Natural killer cell (primary cell): Measurements from ENCODE around the gene COG3. TPM values are rescaled to one million over a fixed set of nuclear protein-coding genes. Genes with fewer than 3 reads are reported as not detected.

Experiments used
- ATAC-seq, 3 donors: fragments of 150-1000 bp in 2 of 3; fragments of 200-7000 bp in 1 of 3; cut with Tn5 transposase; 1 replicate in 1 of 3; 2 replicates in 2 of 3; pipeline ENCODE4 v1.10.0; 2021; ENCODE audit warnings: mild to moderate bottlenecking in 2 of 3, moderate library complexity in 2 of 3
- DNase-seq, 2 donors: peaks; one replicate each; pipeline versions ENCODE4 v3.0.0 to v3.0.0-alpha.2; 2013 to 2021; ENCODE audit warnings: mixed read lengths in 1 of 2
- H3K27ac ChIP-seq: one replicate; pipeline ENCODE4 v1.5.1; 2013; ENCODE audit warnings: mild to moderate bottlenecking, low read length
- H3K27me3 ChIP-seq: one replicate; pipeline ENCODE4 v1.6.1; 2013; ENCODE audit warnings: low read length; ENCODE audit not compliant: control insufficient read depth, insufficient read depth
- H3K36me3 ChIP-seq: one replicate; pipeline ENCODE4 v1.6.1; 2013; ENCODE audit warnings: low read length; ENCODE audit not compliant: control insufficient read depth, insufficient read depth
- H3K4me1 ChIP-seq: one replicate; pipeline ENCODE4 v1.6.1; 2013; ENCODE audit warnings: low read length; ENCODE audit not compliant: control insufficient read depth, insufficient read depth
- H3K4me3 ChIP-seq: one replicate; pipeline ENCODE4 v1.5.1; 2013; ENCODE audit warnings: low read length
- H3K9me3 ChIP-seq: one replicate; pipeline ENCODE4 v1.6.1; 2013; ENCODE audit warnings: low read length; ENCODE audit not compliant: control insufficient read depth, insufficient read depth
- H3K27ac Mint-ChIP-seq, 2 donors: one replicate each; pipeline ENCODE4 v1.8.0; 2022; ENCODE audit warnings: mild to moderate bottlenecking in 2 of 2, mixed read lengths in 2 of 2, moderate library complexity in 1 of 2
- H3K27me3 Mint-ChIP-seq, 2 donors: one replicate each; pipeline ENCODE4 v1.8.0; 2022; ENCODE audit warnings: low read depth in 2 of 2, mixed read lengths in 2 of 2
- H3K36me3 Mint-ChIP-seq: one replicate; pipeline ENCODE4 v1.8.0; 2022; ENCODE audit warnings: mixed read lengths
- H3K4me1 Mint-ChIP-seq, 2 donors: one replicate each; pipeline ENCODE4 v1.8.0; 2022; ENCODE audit warnings: mixed read lengths in 2 of 2
- H3K4me3 Mint-ChIP-seq: one replicate; pipeline ENCODE4 v1.8.0; 2022; ENCODE audit warnings: mild to moderate bottlenecking, moderate library complexity, mixed read lengths
- H3K9me3 Mint-ChIP-seq, 2 donors: one replicate each; pipeline ENCODE4 v1.8.0; 2022; ENCODE audit warnings: mixed read lengths in 2 of 2
- CTCF ChIP-seq: fragments of 200-600 bp; IDR thresholded peaks from one replicate; pipeline ENCODE4 v1.8.0; 2022; ENCODE audit warnings: antibody characterized with exemption
- WGBS: methylation state at CpG from one replicate; pipeline ENCODE4 v1.1.7; 2013; ENCODE audit warnings: missing lambda C conversion rate; ENCODE audit not compliant: insufficient coverage; 5-methylcytosine and 5-hydroxymethylcytosine counted together
- intact Hi-C: fragments of 100-400 bp; cut with micrococcal nuclease; formaldehyde crosslinking; loops from one replicate; pipeline ENCODE4 v1.14.2; 2022
- total RNA-seq, 4 donors: library from RNA; stranded (reverse); fragments of 120-200 nt in 1 of 4; gene quantifications; one replicate each; pipeline versions ENCODE4 v1.2.3 to v1.2.4, GENCODE V29; 2013 to 2022

Gene COG3
- total RNA-seq, 3 donors from 2014 or later (not counting 1 experiment from before 2014, with no cell fraction given) = 48.8 to 58.1 (median 55.6) TPM

GRCh38 chr13:45451282-45451681 lies 13.5 kb upstream of the COG3 start:
- Histone ChIP-seq H3K9me3 (no peaks in the 10 kb centered on the region), H3K27me3 (no peaks in the 10 kb centered on the region), H3K4me3 (no peak overlapping the region), H3K36me3 (no peaks in the 10 kb centered on the region), H3K4me1 (no peaks in the 10 kb centered on the region), H3K27ac (no peak overlapping the region)
- Mint-ChIP-seq H3K36me3 (no peaks in the 10 kb centered on the region), H3K9me3 (no peaks in the 10 kb centered on the region), H3K4me1 (no peaks in the 10 kb centered on the region), H3K27ac (no peak overlapping the region), H3K4me3 (no peak overlapping the region), H3K27me3 (peaks cover 19 to 29% of the 10 kb centered on the region in 2 donors)
- DNase-seq (no peak), ATAC-seq (no peak)
- 88% methylated on average over 3 of the region's 4 CpGs for WGBS
- no peak for TF ChIP-seq CTCF
- intact Hi-C loops = no loop called here

GRCh38 chr13:45454204-45454603 lies 10.5 kb upstream of the COG3 start:
- DNase-seq (no peak), ATAC-seq (no peak)
- Histone ChIP-seq H3K4me3 (no peak overlapping the region), H3K4me1 (no peaks in the 10 kb centered on the region), H3K36me3 (no peaks in the 10 kb centered on the region), H3K27ac (no peak overlapping the region), H3K9me3 (peaks cover 5% of the 10 kb centered on the region), H3K27me3 (no peaks in the 10 kb centered on the region)
- WGBS = 77% methylated on average over 7 of the region's 7 CpGs
- intact Hi-C loops = no loop called here
- TF ChIP-seq CTCF = no peak
- Mint-ChIP-seq H3K9me3 (peaks cover 5% of the 10 kb centered on the region in 2 donors), H3K4me1 (no peaks in the 10 kb centered on the region), H3K27ac (no peak overlapping the region), H3K36me3 (peaks cover 10% of the 10 kb centered on the region), H3K27me3 (peaks cover 18 to 20% of the 10 kb centered on the region in 2 donors), H3K4me3 (no peak overlapping the region)

- H3K27ac ChIP-seq = no peak overlapping the region
- no peak overlapping the region for H3K27ac Mint-ChIP-seq
- no peaks in the 10 kb centered on the region for H3K4me1 Mint-ChIP-seq
- no peak for TF ChIP-seq CTCF
- peaks cover 20 to 31% of the 10 kb centered on the region in 2 donors for H3K27me3 Mint-ChIP-seq
- no peak overlapping the region for H3K4me3 ChIP-seq
- H3K9me3 Mint-ChIP-seq = peaks cover 5% of the 10 kb centered on the region in 2 donors
- H3K36me3 Mint-ChIP-seq = peaks cover 10% of the 10 kb centered on the region
- H3K27me3 ChIP-seq = no peaks in the 10 kb centered on the region
- no peaks in the 10 kb centered on the region for H3K36me3 ChIP-seq
- intact Hi-C loops = no loop called here
- 100% methylated on average over 2 of the region's 2 CpGs for WGBS
- no peak for DNase-seq
- H3K4me3 Mint-ChIP-seq = no peak overlapping the region
- peaks cover 5% of the 10 kb centered on the region for H3K9me3 ChIP-seq
- H3K4me1 ChIP-seq = no peaks in the 10 kb centered on the region
- no peak for ATAC-seq
These were observed 8.4 kb upstream of the COG3 start for GRCh38 chr13:45456196-45456972.
